ENCODE measurements around the gene IL7R. TPM values are rescaled to one million over a fixed set of nuclear protein-coding genes. Genes with fewer than 3 reads are reported as not detected.
"Not testable (repeated sequence)": the region's sequence is repeated elsewhere in the genome, so short reads cannot be mapped to it uniquely, and the experiment has no call there.

Gene IL7R
- total RNA-seq, 1 donor from 2014 or later = 0.65 TPM

DNA sequence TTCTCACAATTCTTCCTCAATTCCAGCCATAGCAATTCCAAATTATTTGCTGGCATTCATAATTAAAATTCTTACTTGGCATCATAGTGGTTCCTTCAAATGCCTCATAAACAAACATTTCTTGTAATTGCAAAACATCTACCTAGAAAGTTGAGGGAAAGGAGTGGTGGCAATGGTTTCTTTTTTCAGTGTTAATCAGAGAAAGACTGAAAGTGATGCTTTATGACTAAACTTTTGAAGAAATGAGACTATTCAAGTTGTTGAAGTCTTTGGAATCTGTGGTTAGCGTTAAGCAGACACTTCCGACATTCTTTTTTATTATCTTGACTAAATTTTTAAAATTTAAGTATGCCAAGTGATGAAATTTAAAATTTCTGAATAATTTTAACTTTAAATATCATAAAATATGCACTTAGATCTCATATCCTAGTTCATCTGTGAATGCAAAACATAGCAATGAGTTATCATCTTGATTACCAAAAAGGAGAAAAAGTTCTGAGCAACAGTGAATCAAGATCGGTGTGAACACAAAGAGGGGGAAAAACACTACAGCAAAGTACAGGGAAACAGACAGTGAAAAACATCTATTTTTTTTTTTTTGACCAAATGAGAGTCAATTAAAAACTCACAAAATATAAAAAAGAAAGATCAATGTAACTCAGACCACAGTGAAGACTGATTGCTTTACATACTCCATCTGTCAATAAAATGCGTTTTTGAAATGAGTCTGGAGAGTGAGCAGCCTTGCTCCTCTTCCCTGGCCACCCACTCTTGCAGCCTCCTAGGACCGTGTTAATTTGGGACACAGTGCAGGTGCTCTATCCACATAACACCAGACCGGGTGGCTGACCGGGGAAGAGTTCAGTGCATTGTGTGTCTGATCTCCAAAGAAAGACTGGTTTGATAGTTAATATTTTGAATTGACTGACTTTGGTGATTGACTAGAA, 20.6 kb upstream of the IL7R start:
- ATAC-seq (no peak), DNase-seq (ENCODE audit: missing footprints) (no peak)
- intact Hi-C loops (cut with DNase I) = no loop called here

DNA sequence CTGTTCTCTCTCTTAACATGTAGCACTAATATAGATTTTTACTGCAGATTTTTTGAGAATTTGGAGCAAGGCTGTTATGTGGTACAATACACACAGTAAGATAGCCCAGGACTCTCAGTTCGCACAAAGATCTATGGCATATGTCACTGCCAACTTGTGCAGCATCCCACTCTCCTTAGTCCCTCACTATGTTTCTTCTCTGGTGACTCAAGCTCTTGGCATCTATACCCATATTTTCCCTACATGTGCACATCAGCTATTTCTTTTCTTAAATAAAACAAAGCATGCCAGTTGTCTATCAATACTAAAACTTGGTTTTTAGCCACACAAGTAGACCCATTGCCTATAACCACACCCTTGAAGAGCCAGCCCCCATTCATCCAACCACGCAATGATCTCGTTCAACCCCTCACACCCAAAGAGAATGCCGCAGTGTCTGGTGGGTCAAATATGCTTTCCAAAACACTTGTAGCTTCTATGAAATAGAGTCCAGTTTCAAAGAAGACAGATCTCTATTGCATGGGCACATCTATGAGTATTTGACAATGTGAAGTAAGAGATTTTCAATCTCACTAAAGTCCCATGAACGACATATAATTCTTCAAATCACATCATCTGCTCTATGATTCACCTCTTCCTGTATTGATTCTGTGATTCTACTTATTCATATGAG, 18.2 kb upstream of the IL7R start:
- ATAC-seq (no peak), DNase-seq (ENCODE audit: missing footprints) (no peak)
- intact Hi-C loops (cut with DNase I) = no loop called here

GRCh38 chr5:35842856-35843255, 13.8 kb upstream of the IL7R start:
- ATAC-seq (no peak), DNase-seq (ENCODE audit: missing footprints) (no peak)
- intact Hi-C loops (cut with DNase I) = no loop called here

DNA sequence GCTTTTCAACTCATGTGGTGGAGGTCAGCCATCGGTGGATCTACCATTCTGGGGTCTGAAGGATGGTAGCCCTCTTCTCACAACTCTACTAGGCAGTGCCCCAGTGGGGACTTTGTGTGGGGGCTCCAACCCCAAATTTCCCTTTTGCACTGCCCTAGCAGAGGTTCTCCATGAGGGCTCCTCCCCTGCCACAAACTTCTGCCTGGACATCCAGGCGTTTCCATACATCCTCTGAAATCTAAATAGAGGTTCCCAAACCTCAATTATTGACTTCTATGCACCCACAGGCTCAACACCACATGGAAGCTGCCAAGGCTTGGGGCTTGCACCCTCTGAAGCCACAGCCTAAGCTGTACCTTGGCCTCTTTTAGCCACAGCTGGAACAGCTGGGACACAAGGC, 11.2 kb upstream of the IL7R start:
- intact Hi-C loops (cut with DNase I); ATAC-seq; DNase-seq (ENCODE audit: missing footprints): not testable (repeated sequence)

- DNase-seq (ENCODE audit: missing footprints) (no peak), ATAC-seq (no peak)
- intact Hi-C loops (cut with DNase I) = no loop called here
Observed at GRCh38 chr5:35847491-35847890, 9.2 kb upstream of the IL7R start.

- intact Hi-C loops (cut with DNase I) = no loop called here
- ATAC-seq = no peak
- no peak for DNase-seq (ENCODE audit: missing footprints)
Observed at GRCh38 chr5:35847961-35848360, 8.7 kb upstream of the IL7R start.

DNA sequence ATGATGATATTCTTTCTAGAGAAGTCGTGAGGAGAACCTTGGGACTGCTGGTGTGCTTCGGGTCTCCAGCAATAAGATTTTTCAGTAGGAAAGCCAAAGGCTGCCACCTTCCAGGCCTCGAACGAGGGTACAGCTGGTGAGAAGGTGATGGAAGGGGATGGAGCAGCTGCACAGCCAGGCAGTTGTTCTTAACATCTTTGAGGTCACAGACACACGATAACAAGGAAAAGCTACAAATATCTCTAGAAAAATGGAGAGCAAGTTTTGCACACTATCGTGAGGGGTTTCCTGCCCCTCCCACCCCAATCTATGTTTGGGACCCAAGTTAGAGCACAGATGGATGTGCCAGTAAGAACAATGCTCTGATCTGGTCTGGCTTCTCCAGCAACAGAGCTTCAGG, 6.8 kb upstream of the IL7R start:
- DNase-seq (ENCODE audit: missing footprints) (no peak), ATAC-seq (no peak)
- intact Hi-C loops (cut with DNase I) = loop anchor here (10.0 kb wide), 1 partner anchor 55 kb away; no protein-coding TSS in a partner anchor

- DNase-seq (ENCODE audit: missing footprints) (no peak), ATAC-seq (no peak)
- intact Hi-C loops (cut with DNase I) = loop anchor here (10.0 kb wide), 1 partner anchor 56 kb away; no protein-coding TSS in a partner anchor
Observed at GRCh38 chr5:35850967-35851680, 5.6 kb upstream of the IL7R start.

- intact Hi-C loops (cut with DNase I) = loop anchor here (10.0 kb wide), 1 partner anchor 57 kb away; no protein-coding TSS in a partner anchor
- no peak for ATAC-seq
Observed at GRCh38 chr5:35852084-35852734, 4.5 kb upstream of the IL7R start.

GRCh38 chr5:35852773-35853172, 3.9 kb upstream of the IL7R start:
- no peak for DNase-seq (ENCODE audit: missing footprints)
- ATAC-seq = no peak
- intact Hi-C loops (cut with DNase I) = loop anchor here (10.0 kb wide), 1 partner anchor 58 kb away; no protein-coding TSS in a partner anchor

More at GRCh38 chr5:35852084-35852734, 4.5 kb upstream of the IL7R start:
- DNase-seq (ENCODE audit: missing footprints) = no peak

- intact Hi-C loops (cut with DNase I) = loop anchor here (10.0 kb wide), 1 partner anchor 59 kb away; no protein-coding TSS in a partner anchor
- DNase-seq (ENCODE audit: missing footprints) (no peak), ATAC-seq (no peak)
Observed at GRCh38 chr5:35853631-35854030, 3.1 kb upstream of the IL7R start.

DNA sequence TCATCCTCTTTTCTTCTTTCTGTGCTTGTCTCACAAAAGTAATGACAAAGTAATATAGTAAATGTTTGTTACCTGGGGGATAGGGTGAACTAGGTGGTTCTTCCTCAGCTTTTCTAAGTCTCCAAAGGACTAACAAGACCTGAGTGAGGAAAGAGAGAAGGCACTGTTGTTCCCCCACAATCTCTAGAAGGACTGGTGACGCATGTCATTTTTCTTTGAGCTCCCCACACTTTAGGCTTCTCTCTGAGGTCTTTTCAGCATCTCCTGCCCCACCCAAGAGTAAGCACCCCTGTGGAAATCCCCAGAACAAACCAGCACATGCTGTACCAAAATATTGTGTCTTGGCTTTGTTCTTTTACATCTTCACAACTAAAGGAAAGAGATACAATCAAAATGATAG, 2.4 kb upstream of the IL7R start:
- DNase-seq (ENCODE audit: missing footprints) (no peak), ATAC-seq (no peak)
- intact Hi-C loops (cut with DNase I) = loop anchor here (10.0 kb wide), 1 partner anchor 59 kb away; no protein-coding TSS in a partner anchor

- DNase-seq (ENCODE audit: missing footprints) (no peak), ATAC-seq (no peak)
- intact Hi-C loops (cut with DNase I) = loop anchor here (10.0 kb wide), 1 partner anchor 60 kb away; no protein-coding TSS in a partner anchor
Observed at GRCh38 chr5:35855187-35855586, 1.5 kb upstream of the IL7R start.

DNA sequence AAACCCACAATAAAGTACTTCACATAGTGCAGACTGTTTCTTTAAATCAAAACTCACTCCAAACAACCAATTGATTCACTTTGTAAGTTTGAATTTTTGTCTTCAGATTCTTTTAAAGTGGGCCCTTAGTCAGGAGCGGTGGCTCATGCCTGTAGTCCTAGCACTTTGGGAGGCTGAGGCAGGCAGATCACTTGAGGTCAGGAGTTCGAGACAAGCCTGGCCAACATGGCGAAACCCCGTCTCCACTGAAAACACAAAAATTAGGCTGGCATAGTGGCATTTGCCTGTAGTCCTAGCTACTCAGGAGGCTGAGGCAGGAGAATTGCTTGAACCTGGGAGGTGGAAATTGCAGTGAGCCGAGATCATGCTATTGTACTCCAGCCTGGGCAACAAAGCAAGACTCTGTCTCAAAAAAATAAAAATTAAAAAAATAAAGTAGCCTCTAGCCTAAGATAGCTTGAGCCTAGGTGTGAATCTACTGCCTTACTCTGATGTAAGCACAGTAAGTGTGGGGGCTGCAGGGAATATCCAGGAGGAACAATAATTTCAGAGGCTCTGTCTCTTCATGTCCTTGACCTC, 416 bp upstream of the IL7R start:
- not testable (repeated sequence) for ATAC-seq; DNase-seq (ENCODE audit: missing footprints)
- intact Hi-C loops (cut with DNase I) = loop anchor here (10.0 kb wide), 1 partner anchor 61 kb away; no protein-coding TSS in a partner anchor

- ATAC-seq (no peak), DNase-seq (ENCODE audit: missing footprints) (no peak)
- intact Hi-C loops (cut with DNase I) = loop anchor here (10.0 kb wide), 1 partner anchor 63 kb away; no protein-coding TSS in a partner anchor
Observed at GRCh38 chr5:35857606-35858205, 1.0 kb downstream of the IL7R start.

DNA sequence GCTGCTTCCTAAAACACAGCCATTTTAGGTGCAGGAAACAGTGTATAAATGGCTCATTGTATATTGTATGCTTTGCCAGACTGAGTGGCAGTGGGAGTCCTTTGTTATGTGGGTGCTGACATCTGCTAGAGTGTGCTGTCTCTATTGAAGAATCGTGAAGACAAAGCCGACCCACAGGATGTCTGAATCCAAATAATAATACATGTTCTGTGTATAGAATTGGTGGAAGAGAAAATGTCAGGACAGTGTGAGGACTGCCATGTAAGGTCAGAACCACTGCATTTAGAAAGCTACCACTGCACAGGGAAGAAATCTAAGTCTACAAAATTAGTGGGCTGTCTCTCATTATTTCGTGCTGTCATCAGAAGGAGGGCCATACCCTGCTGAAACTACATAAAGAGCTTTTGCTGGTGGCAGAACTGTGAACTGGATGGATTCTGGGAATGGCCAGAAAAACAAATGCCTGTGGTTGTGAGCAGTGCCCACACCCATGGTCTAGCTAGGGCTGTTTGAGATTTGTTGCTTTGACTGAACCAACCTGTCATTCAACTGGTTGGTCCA, 2.5 kb downstream of the IL7R start:
- ATAC-seq = no peak
- no peak for DNase-seq (ENCODE audit: missing footprints)
- intact Hi-C loops (cut with DNase I) = loop anchor here (10.0 kb wide), 1 partner anchor 64 kb away; no protein-coding TSS in a partner anchor

DNA sequence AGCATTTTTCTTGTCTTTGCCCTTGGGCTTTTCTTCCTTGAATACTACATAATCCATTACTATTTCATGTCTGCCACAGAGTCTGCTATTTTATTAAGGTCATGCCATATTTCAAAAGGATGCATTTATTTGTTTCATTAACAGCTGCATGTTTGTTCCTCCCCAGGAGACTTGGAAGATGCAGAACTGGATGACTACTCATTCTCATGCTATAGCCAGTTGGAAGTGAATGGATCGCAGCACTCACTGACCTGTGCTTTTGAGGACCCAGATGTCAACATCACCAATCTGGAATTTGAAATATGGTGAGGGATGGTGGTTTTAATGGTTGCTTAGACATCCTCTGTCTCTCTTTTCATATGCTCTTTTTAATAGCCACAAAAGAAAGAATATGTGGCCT, 4.0 kb downstream of the IL7R start:
- intact Hi-C loops (cut with DNase I) = no loop called here
- DNase-seq (ENCODE audit: missing footprints) (no peak), ATAC-seq (no peak)
